Effector memory CD8-positive, alpha-beta T cell (primary cell): ENCODE results near the gene TPRA1.

Experiments used
- ATAC-seq: fragments of 150-1000 bp; cut with Tn5 transposase; replicated peaks from 2 replicates; pipeline ENCODE4 v1.10.0; 2021; ENCODE audit warnings: mild to moderate bottlenecking, moderate library complexity
- DNase-seq, 3 experiments: peaks; one replicate each; pipeline ENCODE4 v3.0.0; 2021
- H3K27ac Mint-ChIP-seq, 2 donors: one replicate each; pipeline ENCODE4 v1.8.0; 2022; ENCODE audit warnings: mild to moderate bottlenecking in 2 of 2, mixed read lengths in 2 of 2, moderate library complexity in 2 of 2
- H3K27me3 Mint-ChIP-seq, 2 donors: one replicate each; pipeline ENCODE4 v1.8.0; 2022; ENCODE audit warnings: mixed read lengths in 2 of 2
- H3K36me3 Mint-ChIP-seq: one replicate; pipeline ENCODE4 v1.8.0; 2022; ENCODE audit warnings: mild to moderate bottlenecking, moderate library complexity, mixed read lengths; ENCODE audit not compliant: insufficient read depth
- H3K4me1 Mint-ChIP-seq, 2 donors: one replicate each; pipeline ENCODE4 v1.8.0; 2022; ENCODE audit warnings: low read depth in 2 of 2, mixed read lengths in 2 of 2
- H3K4me3 Mint-ChIP-seq, 2 donors: one replicate each; pipeline ENCODE4 v1.8.0; 2022; ENCODE audit warnings: mild to moderate bottlenecking in 2 of 2, mixed read lengths in 2 of 2, moderate library complexity in 2 of 2
- H3K9me3 Mint-ChIP-seq, 2 donors: one replicate each; pipeline ENCODE4 v1.8.0; 2022; ENCODE audit warnings: mixed read lengths in 2 of 2

The TPRA1 gene

DNA sequence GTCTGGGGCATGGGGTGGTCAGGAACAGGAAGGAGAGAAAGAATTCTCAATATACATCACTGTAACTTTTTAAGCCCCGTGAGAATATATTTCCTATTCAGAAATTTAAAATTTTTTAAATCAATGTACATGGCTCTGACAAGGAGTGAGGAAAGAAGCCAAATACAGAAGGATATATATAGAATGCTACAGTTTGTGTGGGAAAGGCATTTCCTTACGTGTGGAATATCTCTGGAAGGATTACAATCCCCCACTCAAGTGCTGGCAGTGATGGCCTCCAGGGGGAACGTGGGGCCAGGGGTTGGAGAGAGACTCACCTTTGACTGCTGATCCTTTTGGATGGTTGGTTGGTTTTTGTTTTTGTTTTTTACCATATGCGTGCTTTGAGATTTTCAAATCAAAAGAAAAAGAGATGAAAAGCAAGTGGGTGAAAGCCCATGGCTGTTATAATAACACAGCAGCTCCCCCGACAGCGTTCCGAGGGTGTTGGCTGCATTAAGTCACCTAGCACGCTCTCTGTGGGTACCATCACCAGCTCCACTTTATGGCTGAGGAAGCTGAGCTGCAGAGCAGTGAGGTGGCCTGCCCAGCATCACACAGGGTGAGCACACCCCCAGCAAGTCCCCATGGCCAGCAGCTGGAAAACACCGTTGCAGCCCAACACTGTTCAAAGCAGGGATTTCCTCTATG lies 39.9 kb downstream of the TPRA1 start:
- Mint-ChIP-seq H3K27me3 (peaks cover 28 to 55% of the 10 kb centered on the region in 2 donors), H3K4me3 (no peak overlapping the region), H3K27ac (no peak overlapping the region), H3K4me1 (peaks cover 9 to 13% of the 10 kb centered on the region in 2 donors), H3K9me3 (no peaks in the 10 kb centered on the region), H3K36me3 (no peaks in the 10 kb centered on the region)
- no peak for DNase-seq
- no peak for ATAC-seq

GRCh38 chr3:127549826-127550467 lies 40.6 kb downstream of the TPRA1 start:
- H3K27me3 Mint-ChIP-seq: peaks cover 23 to 48% of the 10 kb centered on the region in 2 donors
- no peaks in the 10 kb centered on the region for H3K9me3 Mint-ChIP-seq

GRCh38 chr3:127547761-127548605 lies 42.5 kb downstream of the TPRA1 start:
- peak; percentile 88 for ATAC-seq
- DNase-seq: peak; percentile 72 to 75 (median 73)
- H3K4me3 Mint-ChIP-seq: peak overlapping the region; percentile 88 to 90
- peaks cover 7 to 28% of the 10 kb centered on the region in 2 donors for H3K27me3 Mint-ChIP-seq
- H3K36me3 Mint-ChIP-seq: no peaks in the 10 kb centered on the region
- H3K9me3 Mint-ChIP-seq: no peaks in the 10 kb centered on the region
- H3K4me1 Mint-ChIP-seq: peaks cover 9 to 16% of the 10 kb centered on the region in 2 donors
- peak overlapping the region; percentile 67 to 90 for H3K27ac Mint-ChIP-seq

More at GRCh38 chr3:127549826-127550467, 40.6 kb downstream of the TPRA1 start:
- Mint-ChIP-seq H3K27ac (no peak overlapping the region), H3K36me3 (no peaks in the 10 kb centered on the region), H3K4me1 (peaks cover 9 to 13% of the 10 kb centered on the region in 2 donors), H3K4me3 (no peak overlapping the region)
- no peak for DNase-seq
- no peak for ATAC-seq

DNA sequence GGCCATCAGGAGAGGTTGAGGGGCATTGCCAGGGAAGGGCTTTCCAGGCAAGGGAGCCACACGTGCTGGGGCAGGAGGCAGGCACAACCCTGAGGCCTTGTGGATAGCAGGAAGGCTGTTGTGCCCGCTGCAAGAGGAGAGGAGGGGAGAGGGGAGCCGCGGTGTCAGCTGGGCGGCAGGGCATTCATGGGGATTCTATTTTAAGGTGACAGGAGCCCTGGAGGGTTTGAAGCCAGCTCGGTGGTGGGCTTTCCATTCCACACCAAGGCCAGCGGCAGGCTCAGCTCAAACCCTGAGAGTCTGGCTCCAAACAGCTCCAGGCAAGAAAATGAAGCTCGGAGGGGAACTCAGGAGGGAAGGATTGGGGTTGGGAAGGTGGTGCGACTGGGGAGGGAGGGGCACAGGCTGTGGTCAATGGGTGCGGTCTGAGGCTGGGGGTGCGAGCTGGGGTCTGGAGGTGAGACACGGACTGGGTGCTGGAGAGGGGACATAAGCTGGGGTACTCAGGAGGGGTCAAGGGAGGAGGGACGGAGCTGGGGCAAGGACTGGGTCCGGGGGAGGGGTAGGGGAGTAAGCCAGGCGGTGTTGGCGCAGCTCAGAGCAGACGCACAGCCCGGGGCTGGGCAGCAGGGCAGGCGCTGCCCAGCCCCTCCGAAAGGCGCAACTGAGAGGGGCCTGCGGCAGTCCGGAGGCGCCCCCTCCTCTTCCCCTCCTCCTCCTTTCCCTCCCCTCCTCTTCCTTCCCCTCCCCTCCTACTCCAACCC lies 43.4 kb downstream of the TPRA1 start:
- peak overlapping the region; percentile 67 to 90 for H3K27ac Mint-ChIP-seq
- ATAC-seq: no peak
- peaks cover 9 to 16% of the 10 kb centered on the region in 2 donors for H3K4me1 Mint-ChIP-seq

DNA sequence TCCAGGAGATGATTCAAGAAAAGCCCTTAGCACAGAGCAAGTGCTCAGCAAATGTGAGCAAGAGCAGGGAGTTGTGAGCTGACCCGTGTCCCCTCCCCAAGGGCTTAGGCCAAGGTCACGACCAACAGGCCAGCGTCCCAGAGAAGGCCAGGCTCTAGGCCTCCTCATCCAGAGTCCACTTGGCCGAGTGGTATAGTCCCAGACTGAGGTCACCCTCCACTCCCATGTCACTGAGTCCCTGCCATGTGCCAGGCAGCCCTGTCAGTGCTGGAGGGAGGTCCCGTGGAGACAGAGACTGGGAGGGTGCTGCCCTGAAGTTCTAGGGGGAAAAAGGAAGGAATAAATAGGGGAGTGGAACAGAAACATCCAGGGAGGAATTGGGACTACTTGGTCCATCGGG lies 44.0 kb downstream of the TPRA1 start:
- H3K36me3 Mint-ChIP-seq: no peaks in the 10 kb centered on the region
- peaks cover 9 to 16% of the 10 kb centered on the region in 2 donors for H3K4me1 Mint-ChIP-seq
- H3K9me3 Mint-ChIP-seq: no peaks in the 10 kb centered on the region
- no peak for ATAC-seq
- H3K27me3 Mint-ChIP-seq: peaks cover 3 to 14% of the 10 kb centered on the region in 2 donors
- DNase-seq: no peak
- peak overlapping the region; percentile 67 to 90 for H3K27ac Mint-ChIP-seq
- peak overlapping the region; percentile 88 to 90 for H3K4me3 Mint-ChIP-seq

More for the DNA sequence above, 43.4 kb downstream of the TPRA1 start:
- Mint-ChIP-seq H3K9me3 (no peaks in the 10 kb centered on the region), H3K36me3 (no peaks in the 10 kb centered on the region), H3K27me3 (peaks cover 7 to 20% of the 10 kb centered on the region in 2 donors), H3K4me3 (peak overlapping the region; percentile 88 to 90)
- DNase-seq: no peak

- Mint-ChIP-seq H3K9me3 (no peaks in the 10 kb centered on the region), H3K27ac (no peak overlapping the region), H3K4me1 (peaks cover 9 to 16% of the 10 kb centered on the region in 2 donors), H3K4me3 (peak overlapping the region; percentile 88 to 90), H3K36me3 (no peaks in the 10 kb centered on the region), H3K27me3 (peaks cover 0 to 7% of the 10 kb centered on the region in 2 donors)
- ATAC-seq (no peak), DNase-seq (no peak)
These were observed 44.6 kb downstream of the TPRA1 start for GRCh38 chr3:127545711-127546457.

- Mint-ChIP-seq H3K36me3 (no peaks in the 10 kb centered on the region), H3K9me3 (no peaks in the 10 kb centered on the region), H3K4me1 (peaks cover 9 to 16% of the 10 kb centered on the region in 2 donors), H3K4me3 (no peak overlapping the region), H3K27me3 (peaks cover 0 to 6% of the 10 kb centered on the region in 2 donors), H3K27ac (no peak overlapping the region)
- DNase-seq (no peak), ATAC-seq (no peak)
These were observed 45.3 kb downstream of the TPRA1 start for GRCh38 chr3:127545216-127545615.

DNA sequence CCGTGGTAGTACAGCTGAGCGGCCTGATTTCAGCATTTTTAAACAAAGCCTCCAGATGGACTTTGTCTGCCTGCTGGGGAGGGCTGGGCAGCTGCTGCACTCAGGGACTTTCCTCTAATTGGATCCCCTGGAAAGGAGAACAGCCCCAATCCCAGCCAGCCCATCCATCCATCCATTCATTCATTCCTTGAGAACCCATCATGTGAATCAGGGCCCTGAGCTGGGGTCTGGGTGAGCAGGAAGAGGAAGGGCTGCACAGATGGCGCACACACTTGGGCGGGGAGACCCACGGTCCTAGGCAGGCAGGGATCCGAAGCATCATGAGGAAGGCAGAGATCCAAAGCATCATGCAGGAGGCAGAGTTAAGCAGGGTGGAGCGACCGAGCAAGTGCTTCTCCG lies 45.7 kb downstream of the TPRA1 start:
- H3K36me3 Mint-ChIP-seq: no peaks in the 10 kb centered on the region
- peaks cover 9 to 16% of the 10 kb centered on the region in 2 donors for H3K4me1 Mint-ChIP-seq
- ATAC-seq (no peak), DNase-seq (no peak)
- peaks cover 0 to 1% of the 10 kb centered on the region in 2 donors for H3K27me3 Mint-ChIP-seq
- no peak overlapping the region for H3K27ac Mint-ChIP-seq
- H3K4me3 Mint-ChIP-seq: no peak overlapping the region
- H3K9me3 Mint-ChIP-seq: no peaks in the 10 kb centered on the region

DNA sequence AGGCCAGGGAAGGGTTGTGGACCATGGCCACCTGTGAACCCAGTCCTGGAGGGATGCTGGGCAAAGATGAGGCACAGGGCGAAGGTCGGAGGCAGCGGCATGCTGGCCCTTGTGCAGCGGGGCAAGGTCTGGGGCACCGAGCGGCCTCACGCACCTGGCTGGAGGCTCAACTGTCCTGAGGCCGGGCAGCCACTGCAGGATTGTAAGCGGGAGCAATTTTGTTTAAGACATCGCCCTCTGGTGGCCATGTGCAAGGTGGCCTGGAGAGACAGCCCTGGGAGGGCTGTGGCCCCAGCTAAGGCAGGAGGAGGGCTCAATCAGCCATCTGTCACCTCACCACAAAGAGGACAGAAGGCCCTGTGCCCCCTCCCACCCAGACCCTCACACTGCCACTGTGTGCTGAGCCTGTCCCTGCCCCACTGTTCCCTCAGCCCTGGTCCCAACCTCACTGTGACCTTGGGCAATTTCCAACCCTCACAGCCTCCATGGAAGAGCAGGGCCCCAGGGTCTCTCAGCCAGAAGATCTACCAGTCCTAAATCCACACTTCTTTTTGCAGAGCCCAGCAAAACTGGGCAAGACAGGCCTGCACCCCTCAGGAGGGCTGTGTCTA lies 46.2 kb downstream of the TPRA1 start:
- no peak overlapping the region for H3K4me3 Mint-ChIP-seq
- H3K27me3 Mint-ChIP-seq: no peaks in the 10 kb centered on the region
- no peak overlapping the region for H3K27ac Mint-ChIP-seq
- DNase-seq: peak; percentile 55 to 60 (median 57)
- no peaks in the 10 kb centered on the region for H3K36me3 Mint-ChIP-seq
- no peaks in the 10 kb centered on the region for H3K9me3 Mint-ChIP-seq
- H3K4me1 Mint-ChIP-seq: peaks cover 9 to 16% of the 10 kb centered on the region in 2 donors
- peak; percentile 62 for ATAC-seq

- Mint-ChIP-seq H3K27me3 (peaks cover 2 to 3% of the 10 kb centered on the region in 2 donors), H3K27ac (no peak overlapping the region), H3K36me3 (no peaks in the 10 kb centered on the region), H3K9me3 (no peaks in the 10 kb centered on the region), H3K4me1 (peaks cover 9 to 16% of the 10 kb centered on the region in 2 donors), H3K4me3 (no peak overlapping the region)
- DNase-seq (no peak), ATAC-seq (no peak)
These were observed 47.1 kb downstream of the TPRA1 start for GRCh38 chr3:127543441-127543840.

- Mint-ChIP-seq H3K27me3 (peaks cover 11 to 12% of the 10 kb centered on the region in 2 donors), H3K4me3 (no peak overlapping the region), H3K36me3 (no peaks in the 10 kb centered on the region), H3K4me1 (peaks cover 4 to 12% of the 10 kb centered on the region in 2 donors), H3K27ac (no peak overlapping the region), H3K9me3 (no peaks in the 10 kb centered on the region)
- no peak for DNase-seq
- no peak for ATAC-seq
These were observed 48.0 kb downstream of the TPRA1 start for GRCh38 chr3:127542441-127542952.

- peaks cover 0 to 4% of the 10 kb centered on the region in 2 donors for H3K4me1 Mint-ChIP-seq
- H3K36me3 Mint-ChIP-seq: no peaks in the 10 kb centered on the region
- H3K9me3 Mint-ChIP-seq: no peaks in the 10 kb centered on the region
- H3K27ac Mint-ChIP-seq: no peak overlapping the region
- H3K4me3 Mint-ChIP-seq: no peak overlapping the region
- peaks cover 21 to 23% of the 10 kb centered on the region in 2 donors for H3K27me3 Mint-ChIP-seq
- DNase-seq (no peak), ATAC-seq (no peak)
These were observed 49.2 kb downstream of the TPRA1 start for GRCh38 chr3:127541320-127541719.
